ENCODE data around the gene MSANTD7.

MSANTD7 gene

DNA sequence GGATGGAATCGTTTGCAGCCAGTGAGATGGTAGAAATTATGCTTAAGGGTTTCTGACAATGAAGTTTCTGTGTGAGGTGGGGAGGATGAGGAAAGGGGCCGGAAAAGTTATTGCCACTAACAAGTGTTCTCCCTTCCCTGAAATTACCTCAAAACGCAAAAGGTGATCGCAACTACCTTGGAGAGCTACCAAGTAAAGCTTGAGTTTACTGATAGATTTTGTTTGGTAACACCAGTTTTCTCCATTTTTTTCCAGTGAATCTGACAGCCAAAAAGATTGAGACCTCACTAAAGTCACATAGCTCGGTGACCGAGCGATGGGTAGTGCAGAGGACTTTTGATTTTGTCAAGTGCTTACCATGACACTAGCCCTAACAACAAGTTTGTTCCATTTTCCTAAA lies 42.1 kb downstream of the MSANTD7 start:
- no peak for DNase-seq (ENCODE audit: low read depth)

DNA sequence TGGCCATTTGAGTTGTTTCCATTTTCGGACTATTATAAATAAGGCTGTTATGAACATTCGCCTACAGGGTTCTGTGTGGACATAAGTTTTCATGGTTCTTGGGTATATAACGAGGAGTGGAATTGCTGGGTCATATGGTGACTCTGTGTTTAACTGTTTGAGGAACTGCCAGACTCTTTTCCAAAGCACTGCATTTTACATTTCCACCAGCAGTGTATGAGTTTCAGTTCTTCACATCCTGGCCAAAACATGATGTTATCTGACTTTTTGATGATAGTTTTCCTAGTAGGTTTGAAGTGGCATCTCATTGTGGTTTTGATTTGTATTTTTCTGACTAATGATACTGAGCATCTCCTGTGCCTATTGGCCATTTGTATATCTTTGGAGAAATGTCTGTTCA lies 46.0 kb downstream of the MSANTD7 start:
- no peak for DNase-seq (ENCODE audit: low read depth)
